ENCODE measurements around the gene SLC26A9.

Gene SLC26A9, protein sequence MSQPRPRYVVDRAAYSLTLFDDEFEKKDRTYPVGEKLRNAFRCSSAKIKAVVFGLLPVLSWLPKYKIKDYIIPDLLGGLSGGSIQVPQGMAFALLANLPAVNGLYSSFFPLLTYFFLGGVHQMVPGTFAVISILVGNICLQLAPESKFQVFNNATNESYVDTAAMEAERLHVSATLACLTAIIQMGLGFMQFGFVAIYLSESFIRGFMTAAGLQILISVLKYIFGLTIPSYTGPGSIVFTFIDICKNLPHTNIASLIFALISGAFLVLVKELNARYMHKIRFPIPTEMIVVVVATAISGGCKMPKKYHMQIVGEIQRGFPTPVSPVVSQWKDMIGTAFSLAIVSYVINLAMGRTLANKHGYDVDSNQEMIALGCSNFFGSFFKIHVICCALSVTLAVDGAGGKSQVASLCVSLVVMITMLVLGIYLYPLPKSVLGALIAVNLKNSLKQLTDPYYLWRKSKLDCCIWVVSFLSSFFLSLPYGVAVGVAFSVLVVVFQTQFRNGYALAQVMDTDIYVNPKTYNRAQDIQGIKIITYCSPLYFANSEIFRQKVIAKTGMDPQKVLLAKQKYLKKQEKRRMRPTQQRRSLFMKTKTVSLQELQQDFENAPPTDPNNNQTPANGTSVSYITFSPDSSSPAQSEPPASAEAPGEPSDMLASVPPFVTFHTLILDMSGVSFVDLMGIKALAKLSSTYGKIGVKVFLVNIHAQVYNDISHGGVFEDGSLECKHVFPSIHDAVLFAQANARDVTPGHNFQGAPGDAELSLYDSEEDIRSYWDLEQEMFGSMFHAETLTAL

DNA sequence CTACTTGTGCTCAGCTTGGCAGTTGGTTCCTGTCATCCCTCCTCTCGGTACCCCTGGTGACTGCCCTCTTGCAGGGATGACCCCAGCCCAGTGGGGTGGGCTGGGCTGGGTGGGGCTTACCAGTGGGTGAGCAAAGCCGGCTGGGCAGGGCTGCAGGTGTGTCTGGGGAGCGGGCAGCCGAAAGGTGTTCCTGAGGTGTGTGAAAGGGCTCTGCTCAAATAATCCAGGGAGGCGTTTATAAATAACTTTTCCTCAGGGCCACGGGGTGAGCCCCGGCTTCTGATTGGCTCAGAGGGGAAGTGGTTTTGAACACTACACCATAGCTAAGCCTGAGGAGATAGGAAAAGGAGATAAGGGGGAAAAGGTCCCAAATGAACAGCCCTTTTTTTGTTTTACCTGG lies at the start of gene SLC26A9:
Gene SLC26A9, minus strand, starts transcription at position 212 of the 400 bp plus-strand sequence. CDS start 7,636 bp downstream, outside the sequence.
- DNase-seq: no peak

DNA sequence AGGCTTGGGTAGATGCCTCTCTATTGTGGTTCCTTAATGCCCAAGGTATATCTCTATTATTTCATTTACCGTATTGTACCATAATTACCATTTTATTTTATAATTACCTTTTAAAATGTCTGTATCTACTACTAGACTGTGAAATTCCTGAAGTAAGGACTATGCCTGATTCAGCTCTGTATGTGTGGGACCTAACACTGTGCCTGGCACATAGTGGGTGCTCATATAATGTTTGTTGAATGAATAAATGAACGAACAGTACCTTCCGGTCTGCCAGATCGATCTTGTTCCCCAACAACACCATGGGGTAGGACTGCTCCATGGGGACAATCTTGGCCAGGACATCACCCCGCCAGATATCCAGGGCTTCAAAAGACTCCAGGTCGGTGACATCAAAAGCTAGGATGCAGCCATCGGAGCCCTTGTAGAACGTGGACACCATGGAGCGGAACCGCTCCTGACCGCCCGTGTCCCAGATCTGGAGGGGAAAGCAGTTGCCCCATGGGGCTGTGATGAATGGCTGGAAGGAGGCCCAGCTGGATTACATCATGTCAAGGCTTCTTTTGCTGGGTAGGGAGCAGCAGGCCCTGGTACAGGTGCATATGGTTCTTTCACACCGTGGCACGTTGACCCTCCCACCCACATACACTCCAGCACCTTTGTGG lies 49.1 kb upstream of the SLC26A9 start:
- DNase-seq: no peak

DNA sequence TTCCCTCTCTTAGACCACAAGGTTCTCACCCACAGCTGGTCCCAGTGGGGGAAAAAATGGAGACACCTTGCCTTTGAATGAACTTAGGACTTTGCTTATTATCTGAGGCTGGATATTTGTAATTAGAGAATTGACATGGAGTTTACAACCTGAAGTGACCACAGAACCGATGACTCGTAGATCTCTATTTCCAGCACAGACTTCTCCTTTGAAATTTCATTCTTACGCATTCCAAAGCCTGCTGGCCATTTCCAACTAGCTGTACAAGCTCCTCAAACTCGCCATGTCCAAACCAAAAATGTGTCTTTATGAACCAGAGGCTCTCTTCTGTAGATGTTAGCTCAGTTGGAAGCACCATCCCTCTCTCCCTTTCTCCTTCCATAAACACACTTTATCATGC lies 48.0 kb upstream of the SLC26A9 start:
- DNase-seq: no peak

DNA sequence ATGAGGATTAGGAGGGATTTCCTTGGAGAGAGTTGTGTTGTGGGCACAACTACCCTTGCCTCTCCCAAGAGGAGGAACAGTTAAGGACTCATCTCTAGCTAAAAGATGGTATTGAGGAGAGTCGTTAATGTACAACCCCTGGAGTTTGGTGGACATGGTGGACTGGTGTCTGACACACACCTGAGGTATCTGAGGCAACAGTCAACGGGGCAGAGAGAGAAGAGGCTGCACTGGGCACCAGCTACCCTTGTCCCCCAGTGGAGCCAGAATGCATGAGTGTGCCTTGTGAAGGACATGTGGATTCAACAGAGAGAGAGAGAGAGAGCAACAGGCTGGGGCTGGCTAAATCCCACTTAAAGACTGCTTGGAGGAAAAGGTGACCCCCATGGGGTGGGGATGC lies 47.0 kb upstream of the SLC26A9 start:
- DNase-seq: no peak

DNA sequence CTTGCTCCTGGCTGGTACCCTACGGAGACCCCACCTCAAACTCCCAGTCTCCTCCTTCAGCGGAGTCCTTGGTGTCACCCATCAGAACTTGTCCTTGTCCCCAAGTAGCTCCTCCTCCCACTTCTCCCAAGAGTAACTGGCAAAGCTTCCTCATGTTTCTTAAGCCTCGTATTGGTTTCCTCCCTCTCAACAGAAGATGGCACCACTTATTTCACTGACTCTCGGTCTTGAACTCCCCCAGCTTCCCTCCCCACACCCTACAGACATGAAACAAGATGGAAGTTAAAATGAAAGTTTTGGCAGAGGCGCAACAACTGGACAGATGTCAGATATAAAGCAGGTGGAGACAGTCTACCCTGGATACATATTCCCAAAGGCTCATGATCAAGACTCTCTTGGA lies 46.5 kb upstream of the SLC26A9 start:
- DNase-seq: no peak

DNA sequence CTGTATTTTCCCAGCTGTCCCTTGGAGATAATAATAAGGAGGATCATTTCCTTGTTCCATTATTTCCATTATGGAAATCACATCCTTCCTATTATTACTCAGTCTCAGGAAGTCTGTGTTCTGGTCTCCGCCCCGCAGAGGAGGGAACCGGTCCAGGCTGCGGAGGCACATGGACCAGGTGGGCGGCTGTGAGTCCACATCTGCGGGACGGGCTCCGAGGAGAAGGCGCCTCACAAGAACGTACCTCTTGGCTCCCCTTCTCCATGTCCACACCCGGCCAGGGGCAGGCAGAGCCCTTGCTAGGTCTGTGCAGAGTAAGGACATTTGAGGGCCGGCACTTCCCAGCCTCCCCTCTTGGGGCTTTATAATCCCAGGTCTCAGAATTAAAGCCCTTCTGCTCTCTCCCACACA lies 45.3 kb upstream of the SLC26A9 start:
- DNase-seq: no peak

DNA sequence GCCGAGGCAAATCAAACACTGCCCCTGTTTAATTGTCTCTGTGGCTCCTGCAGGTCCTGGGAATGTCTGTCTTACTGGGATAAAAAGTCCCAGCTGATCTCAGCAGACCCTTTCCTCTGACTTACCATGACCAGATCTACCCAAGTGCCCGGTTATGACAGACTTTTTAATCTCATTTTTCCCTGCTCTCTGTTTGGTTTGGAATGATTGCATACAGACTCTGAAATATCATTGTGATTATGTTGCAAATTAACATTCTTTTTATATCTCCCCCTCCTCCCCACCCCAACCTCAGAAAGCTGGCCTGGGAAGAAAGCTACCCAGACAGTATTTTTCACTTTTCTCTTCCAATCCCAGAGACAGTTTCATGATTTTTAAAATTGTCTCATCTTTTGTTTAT lies 43.6 kb upstream of the SLC26A9 start:
- DNase-seq: no peak

DNA sequence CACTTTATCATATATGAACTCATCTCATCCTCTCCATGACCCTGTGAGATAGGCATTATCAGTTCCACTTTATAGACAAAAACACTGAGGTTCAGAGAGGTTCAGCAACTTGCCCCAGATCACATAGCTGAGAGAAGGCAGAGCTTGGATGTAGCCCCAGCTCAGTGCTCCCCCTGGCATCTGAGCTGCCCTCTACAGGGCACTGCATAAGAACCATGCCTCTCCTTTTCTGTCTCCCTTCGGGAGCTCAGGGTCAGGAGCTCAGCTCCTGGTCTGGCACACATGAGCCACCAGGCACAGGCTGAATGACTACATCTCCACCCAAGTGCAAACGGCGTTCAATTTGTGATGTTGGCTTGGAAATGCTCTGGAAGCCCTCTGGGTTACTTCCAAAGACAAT lies 43.0 kb upstream of the SLC26A9 start:
- no peak for DNase-seq

DNA sequence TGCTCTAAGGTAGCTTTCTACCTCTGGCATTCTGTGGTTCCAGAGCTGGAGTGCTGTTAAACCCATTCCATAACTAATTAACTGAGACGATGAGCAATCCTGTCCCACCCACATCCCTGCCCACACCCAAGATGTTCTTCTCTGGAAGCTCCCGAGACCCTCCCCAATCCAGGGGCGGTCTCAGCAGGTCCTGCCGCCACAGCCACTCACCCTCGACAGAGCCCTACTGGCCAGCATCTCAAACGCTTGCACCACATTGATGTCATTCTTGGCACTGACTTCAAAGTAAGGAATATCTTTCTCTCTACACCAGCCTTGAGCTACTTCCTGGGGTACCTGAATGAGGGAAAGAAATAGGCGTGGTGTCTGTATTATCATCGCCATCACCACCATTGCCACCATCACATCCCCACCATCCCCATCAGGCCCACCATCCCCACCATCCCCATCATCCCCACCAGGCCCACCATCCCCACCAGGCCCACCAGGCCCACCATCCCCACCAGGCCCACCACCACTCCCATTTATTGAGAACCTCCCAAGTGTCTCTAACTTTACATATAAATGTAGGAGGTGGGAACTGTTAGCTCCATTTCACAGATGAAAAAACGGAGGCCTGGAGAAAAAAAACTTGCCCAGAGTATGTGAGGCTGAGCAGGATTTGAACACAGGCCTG lies 42.2 kb upstream of the SLC26A9 start:
- no peak for DNase-seq

DNA sequence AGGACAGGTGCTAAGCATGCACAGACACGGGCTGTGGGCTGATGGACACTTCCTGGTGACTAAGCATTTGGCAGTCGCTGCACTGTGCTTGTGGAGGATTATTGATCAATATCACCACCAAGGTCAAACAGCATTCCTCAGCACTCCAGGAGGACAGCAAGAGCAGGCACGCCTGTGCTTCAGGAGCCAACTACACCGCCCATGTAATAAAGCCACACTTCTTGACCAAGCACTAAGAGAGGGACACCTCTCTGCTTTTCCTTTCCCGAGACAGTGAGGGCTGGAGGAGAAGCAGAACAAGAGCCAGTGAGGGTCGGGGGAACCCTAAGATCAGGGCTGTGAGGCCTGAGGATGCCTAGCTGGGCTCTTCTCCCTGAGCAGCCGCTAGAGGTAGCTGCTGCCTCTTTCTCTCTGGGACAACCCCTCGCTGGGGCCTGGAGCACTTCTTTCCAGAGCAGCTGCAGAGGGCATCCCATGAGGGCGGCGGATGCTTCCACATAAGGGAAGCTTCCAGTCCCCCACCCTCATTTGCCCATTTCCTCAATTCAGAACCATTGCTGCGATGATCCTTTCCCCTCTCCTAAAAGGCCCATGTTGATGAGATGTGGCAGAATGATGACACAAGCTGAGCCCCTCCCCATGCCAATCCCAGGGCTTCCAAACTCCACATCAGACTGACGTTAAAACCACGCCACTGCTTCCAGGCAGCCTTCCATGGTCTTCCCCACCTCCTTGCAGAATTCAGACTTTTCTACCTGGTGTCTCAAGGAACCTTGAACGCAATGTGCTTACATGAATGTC lies 40.9 kb upstream of the SLC26A9 start:
- DNase-seq: no peak

DNA sequence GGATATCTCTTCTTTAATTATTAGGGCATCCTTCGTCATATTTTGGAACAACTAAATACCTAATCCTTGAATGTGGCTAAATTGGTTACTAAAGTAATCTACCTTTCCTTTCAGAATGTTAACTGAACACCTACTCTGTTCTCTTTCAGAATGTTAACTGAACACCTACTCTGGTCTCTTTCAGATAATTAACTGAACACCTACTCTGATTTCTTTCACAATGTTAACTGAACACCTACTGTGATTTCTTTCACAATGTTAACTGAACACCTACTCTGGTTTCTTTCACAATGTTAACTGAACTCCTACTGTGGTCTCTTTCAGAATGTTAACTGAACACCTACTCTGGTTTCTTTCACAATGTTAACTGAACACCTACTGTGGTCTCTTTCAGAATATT lies 38.0 kb upstream of the SLC26A9 start:
- DNase-seq: no peak

DNA sequence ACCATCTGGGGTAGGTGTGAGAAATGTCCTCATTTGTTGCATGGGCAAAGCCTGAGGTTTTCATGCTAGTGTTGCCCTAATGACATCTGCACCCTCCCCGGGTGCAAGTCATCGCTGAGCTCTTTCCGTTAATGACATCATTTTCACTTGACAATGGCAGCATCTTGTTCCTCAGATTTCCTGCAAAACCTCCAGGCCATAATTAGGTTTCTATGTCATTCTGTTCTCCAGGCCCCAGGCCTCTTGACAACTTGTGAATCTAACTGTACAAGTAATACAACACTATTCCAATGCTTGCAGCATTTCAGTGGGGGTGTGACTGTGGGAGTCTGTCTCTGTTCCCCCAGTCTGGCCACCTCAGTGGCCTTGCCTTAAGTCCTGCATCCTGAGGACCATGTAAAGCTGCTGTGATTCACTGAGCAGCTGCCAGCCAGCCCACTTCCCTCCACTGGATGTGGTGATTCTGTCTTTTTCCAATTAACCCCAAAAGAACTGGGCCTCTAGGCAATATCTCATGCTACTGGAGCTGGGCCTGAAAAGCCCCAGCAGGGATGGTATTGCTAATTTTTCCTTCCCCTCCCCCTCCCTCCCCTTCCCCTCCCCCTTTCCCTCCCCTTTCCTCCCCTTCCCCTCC lies 37.1 kb upstream of the SLC26A9 start:
- DNase-seq: no peak

DNA sequence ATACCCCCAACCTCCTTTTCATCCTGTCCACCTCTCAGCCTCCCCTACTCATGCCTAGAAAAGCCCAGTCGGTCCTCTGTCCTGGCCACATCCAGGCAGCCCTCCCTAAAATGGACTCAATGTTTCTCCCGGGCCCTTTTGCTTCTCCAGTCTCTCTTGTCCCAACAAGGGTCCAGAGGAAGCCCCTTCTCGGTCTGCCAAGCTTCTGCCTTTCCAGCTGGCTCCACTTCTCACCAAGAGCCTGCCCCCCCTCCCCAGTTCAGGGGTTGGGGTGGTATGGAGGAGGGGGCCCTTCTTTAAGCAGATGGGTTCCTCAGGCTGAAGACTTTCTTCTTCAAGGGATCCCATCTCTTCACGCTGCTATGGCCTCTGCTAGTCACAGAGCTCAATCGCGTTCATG lies 36.0 kb upstream of the SLC26A9 start:
- no peak for DNase-seq

DNA sequence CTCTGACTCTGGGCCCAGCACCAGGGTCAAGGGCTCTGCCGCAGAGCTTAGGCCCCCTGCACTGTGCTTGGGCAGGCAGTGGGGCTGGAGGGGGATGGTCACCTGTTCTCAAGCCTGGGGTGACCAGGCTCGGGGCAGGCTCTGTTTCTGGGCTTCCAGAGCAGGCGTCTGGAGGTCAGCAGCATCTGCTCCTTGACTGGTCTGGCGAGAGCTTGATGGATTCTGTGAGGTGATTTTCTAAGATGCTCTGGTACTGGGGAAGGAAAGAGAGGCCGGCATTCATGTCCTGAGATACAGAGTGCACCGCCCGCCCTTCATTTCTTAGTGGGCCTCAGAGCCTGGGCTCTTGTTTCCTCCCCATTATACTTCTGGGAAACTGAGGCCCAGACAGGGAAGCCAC lies 35.4 kb upstream of the SLC26A9 start:
- no peak for DNase-seq

DNA sequence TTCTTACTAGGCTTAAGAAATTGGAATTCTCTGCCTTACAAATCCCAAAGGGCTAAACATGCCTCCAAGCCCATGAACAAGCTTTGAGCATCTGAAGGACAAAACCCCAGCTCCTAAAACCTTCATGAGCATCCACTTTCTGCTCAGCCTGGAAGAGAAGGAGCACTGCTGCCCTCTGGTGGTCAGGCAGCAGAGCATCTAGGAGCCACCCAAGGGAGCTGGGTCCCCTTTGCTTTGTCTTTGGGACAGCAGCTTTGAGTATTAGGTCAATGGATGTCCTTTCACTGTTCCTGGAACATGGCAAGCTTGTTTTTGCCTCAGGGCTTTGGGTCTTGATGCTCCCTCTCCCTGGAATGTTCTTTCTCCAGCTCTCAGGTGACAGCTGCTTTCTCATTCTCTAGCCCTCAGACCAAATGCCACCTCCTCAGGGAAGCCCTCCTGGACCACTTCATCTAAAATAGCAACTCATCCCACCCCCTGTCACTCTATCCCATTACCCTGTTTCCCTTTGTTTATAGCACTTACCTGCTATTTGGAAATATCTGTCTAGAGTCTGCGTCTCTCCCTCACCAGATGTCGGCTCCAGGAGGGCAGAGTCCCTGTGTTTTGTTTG lies 34.3 kb upstream of the SLC26A9 start:
- peak; percentile 50 for DNase-seq

DNA sequence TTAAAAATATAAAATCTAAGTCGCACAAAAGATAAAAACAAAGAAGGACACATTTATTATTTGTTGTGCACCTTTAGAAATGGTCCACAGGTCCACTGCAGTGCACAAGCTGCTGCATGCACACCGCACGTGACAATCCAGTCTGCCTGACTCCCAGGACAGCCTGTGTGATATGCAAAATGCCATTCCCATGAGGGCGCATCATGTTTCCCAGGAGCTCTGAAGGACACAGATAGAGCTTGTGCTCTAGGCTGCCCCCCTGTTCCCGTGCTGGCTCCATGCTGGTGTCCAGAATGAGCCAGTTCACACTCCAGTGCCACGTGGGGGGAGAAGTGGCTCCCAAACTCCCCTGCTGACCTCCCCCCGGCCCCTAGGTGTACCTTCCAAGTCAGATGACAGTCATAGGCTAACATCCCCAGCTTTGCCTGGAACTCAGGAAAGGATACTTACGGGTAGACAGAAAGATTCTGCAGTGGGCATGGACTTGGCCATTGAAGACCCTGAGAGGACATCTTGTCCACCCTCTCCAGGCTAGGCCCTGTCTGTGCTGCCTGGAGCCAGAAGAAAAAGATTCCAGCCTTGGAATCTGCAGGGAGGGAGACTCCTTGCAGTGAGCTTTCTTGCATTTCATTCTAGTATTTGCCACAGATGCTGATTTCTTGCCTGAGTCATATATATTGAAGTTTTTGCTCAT lies 33.6 kb upstream of the SLC26A9 start:
- no peak for DNase-seq

DNA sequence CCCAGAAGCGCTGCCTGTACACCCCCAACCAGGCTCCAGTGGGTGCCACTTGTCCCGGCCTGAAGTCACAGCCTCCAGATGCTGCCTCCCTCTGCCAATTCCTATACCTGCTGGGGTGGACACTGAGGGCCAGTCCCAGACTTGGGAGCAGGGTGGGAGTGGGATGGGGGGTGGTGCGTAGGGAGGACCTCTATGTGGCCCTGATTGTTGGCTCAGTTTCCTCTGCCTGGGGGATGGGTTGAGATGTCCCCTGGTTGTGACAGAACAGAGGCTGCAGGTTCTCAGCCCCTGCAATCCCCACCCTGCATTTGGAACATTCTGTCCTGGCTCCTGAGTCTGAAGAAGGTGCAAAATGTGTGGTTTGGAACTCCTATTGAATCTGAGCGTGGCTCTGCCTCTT lies 32.8 kb upstream of the SLC26A9 start:
- no peak for DNase-seq

DNA sequence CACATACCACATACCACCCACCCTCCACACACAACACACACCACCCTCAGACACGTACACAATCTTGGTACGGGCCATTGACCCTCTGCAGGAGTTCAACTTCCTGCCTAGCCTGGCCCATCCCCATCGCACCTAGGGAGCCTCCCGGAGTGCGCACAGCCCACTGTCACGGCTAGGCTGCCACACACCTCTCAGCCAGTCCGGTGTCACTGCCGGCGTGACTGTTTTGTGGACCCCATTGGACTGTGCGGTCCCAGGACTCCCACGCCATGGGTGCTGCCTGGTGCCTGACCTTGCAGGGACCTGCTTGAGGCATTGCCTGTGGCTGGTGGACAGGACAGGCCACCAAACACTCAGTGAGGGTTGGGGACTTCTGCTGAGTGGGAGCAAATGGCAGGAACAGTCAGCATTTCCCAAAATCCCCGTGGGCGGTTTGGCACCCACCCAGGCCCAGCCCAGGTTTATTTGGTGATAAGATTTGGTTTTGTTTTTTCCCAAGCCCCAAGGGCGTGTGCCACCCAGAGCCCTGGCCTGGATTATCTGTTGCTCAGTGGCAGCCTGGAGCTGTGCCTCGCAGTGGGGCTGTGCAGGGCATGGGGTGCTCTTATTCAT lies 32.2 kb upstream of the SLC26A9 start:
- no peak for DNase-seq

DNA sequence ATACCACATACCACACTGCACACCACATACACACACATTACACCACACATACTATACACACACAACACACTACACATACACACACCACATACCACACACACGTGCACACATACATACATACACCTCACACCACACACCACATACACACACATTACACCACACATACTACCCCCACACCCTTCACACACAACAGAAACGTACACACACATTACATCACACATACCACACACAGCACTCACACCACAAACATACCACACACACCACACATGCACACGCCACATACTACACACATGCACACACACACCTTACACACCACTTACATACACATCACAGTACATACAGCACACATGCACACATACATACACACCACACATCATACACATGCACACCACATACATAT lies 31.5 kb upstream of the SLC26A9 start:
- no peak for DNase-seq
